Measurements from ENCODE around the gene OTOG.

DNA sequence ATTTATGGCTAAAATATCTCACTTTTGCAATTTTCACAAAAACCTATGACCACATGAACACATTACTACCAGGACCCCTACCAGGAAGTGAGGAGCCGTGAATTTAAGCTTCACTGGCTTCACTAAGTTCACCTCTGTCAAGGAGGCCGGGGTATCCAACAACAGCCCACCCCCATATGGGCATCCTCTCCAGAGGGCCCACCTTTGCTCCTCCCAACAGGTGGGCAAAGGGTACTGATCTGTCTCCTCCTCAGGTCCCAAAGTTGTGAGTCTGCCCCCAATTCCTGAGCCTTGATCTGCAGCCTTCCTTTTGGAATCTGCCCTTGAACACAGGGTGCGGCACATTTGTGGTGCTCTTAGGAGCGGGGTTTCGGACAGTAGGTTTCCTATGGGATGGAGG, 66.9 kb downstream of the OTOG start:
- TF ChIP-seq CTCF (conservative IDR thresholded peaks at IDR 0.05; ENCODE audit: low read length) (no peak), EZH2phosphoT487 (IDR thresholded peaks at IDR 0.05; ENCODE audit: borderline replicate concordance) (no peak)
